ENCODE results near the gene ATP2C2.

GRCh38 chr16:84463221-84463620, 94.9 kb downstream of the ATP2C2 start:
- TF ChIP-seq POLR2A (IDR thresholded peaks at IDR 0.05; ENCODE audit: control extremely low read depth in 1 of 2, low read depth in 2 of 2, low read length in 2 of 2), result no peak
- no peak for TF ChIP-seq ZNF274 (IDR thresholded peaks at IDR 0.05; ENCODE audit: borderline replicate concordance, extremely low read depth, low read length)
- no peak for TF ChIP-seq EZH2 (IDR thresholded peaks at IDR 0.05; ENCODE audit: low read depth, low read length, severe bottlenecking)
- TF ChIP-seq, protein P1, sequence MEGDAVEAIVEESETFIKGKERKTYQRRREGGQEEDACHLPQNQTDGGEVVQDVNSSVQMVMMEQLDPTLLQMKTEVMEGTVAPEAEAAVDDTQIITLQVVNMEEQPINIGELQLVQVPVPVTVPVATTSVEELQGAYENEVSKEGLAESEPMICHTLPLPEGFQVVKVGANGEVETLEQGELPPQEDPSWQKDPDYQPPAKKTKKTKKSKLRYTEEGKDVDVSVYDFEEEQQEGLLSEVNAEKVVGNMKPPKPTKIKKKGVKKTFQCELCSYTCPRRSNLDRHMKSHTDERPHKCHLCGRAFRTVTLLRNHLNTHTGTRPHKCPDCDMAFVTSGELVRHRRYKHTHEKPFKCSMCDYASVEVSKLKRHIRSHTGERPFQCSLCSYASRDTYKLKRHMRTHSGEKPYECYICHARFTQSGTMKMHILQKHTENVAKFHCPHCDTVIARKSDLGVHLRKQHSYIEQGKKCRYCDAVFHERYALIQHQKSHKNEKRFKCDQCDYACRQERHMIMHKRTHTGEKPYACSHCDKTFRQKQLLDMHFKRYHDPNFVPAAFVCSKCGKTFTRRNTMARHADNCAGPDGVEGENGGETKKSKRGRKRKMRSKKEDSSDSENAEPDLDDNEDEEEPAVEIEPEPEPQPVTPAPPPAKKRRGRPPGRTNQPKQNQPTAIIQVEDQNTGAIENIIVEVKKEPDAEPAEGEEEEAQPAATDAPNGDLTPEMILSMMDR (IDR thresholded peaks at IDR 0.05; ENCODE audit: control extremely low read depth in 1 of 3, insufficient read depth in 1 of 3, low read depth in 1 of 3, low read length in 3 of 3), result no peak
- no peak for TF ChIP-seq ATF2 (IDR thresholded peaks at IDR 0.05; ENCODE audit: low read length)
- TF ChIP-seq SP1 (IDR thresholded peaks at IDR 0.05; ENCODE audit: low read depth, low read length), result no peak
- TF ChIP-seq SIRT6 (IDR thresholded peaks at IDR 0.05; ENCODE audit: low read length), result no peak
- no peak for TF ChIP-seq TCF12 (IDR thresholded peaks at IDR 0.05; ENCODE audit: low read depth, low read length)
- no peak for TF ChIP-seq CBX5 (IDR thresholded peaks at IDR 0.05; ENCODE audit: low read depth, low read length)
- TF ChIP-seq HDAC6 (IDR thresholded peaks at IDR 0.05; ENCODE audit: low read depth, low read length), result no peak
- no peak for TF ChIP-seq CREB1 (IDR thresholded peaks at IDR 0.05)

Data from H1 (cell line).